ENCODE measurements around the gene CD69. TPM values are rescaled to one million over a fixed set of nuclear protein-coding genes. Genes with fewer than 3 reads are reported as not detected.

The CD69 gene
- total RNA-seq, 1 experiment from 2014 or later: 0.98 TPM

DNA sequence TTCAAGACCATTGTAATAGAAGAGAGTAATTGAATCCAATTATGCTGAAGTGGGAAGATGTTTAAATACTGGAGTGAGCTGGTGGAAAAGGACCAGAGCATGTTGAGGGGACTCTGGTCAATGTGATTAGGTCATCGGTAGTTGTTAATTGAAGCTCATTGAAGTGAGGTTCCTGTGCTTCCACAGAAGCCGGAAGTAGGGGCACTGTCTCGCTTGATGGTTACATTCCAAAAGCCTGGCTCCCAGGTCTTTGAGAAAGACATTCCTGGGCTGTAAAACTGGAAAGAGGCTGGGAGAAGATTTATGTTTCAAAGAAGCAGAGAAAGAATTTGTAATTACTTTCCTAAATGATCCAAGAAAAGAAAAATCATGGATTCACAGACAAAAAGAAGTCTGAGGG lies 15.5 kb downstream of the CD69 start:
- CTCF ChIA-PET: no interaction called here
- Histone ChIP-seq H3K27me3 (ENCODE audit: control insufficient read depth, insufficient read depth, low read length) (no peaks in the 10 kb centered on the region), H3K4me1 (ENCODE audit: control insufficient read depth, insufficient read depth, low read length) (peaks cover 3% of the 10 kb centered on the region; the same call in 1 of the 2 replicates), H3K27ac (ENCODE audit: low read length) (no peak overlapping the region), H3K9me3 (ENCODE audit: control insufficient read depth, insufficient read depth, low read depth, low read length) (no peaks in the 10 kb centered on the region), H3K4me3 (ENCODE audit: low read depth in 2 of 2, low read length in 2 of 2) (no peak overlapping the region), H3K36me3 (ENCODE audit: control insufficient read depth, insufficient read depth, low read length) (no peaks in the 10 kb centered on the region)
- intact Hi-C loops (cut with micrococcal nuclease; ENCODE audit: unreplicated experiment) (no loop called here), in situ Hi-C loops (cut with HindIII; ENCODE audit: low pct_unique_long_range_greater_than_20kb, low sequenced_read_pairs) (no loop called here)
- no TSS peak for BruUV-seq (replicated peaks)
- no peak for TF ChIP-seq REST (IDR thresholded peaks at IDR 0.05; ENCODE audit: insufficient read depth in 1 of 2, low read depth in 2 of 2, low read length in 1 of 2)
- TF ChIP-seq TCF7L2 (IDR thresholded peaks at IDR 0.05; ENCODE audit: low read depth, low read length): no peak
- no peak for TF ChIP-seq POLR2AphosphoS5 (IDR thresholded peaks at IDR 0.05; ENCODE audit: low read depth, low read length)
- TF ChIP-seq CTCF (IDR thresholded peaks at IDR 0.05): no peak
- TF ChIP-seq SIN3A (IDR thresholded peaks at IDR 0.05; ENCODE audit: borderline replicate concordance, insufficient read depth, low read depth, low read length): no peak
- ATAC-seq (no peak), DNase-seq (ENCODE audit: low read depth, low spot score) (no peak)
- POLR2A ChIA-PET: no interaction called here

DNA sequence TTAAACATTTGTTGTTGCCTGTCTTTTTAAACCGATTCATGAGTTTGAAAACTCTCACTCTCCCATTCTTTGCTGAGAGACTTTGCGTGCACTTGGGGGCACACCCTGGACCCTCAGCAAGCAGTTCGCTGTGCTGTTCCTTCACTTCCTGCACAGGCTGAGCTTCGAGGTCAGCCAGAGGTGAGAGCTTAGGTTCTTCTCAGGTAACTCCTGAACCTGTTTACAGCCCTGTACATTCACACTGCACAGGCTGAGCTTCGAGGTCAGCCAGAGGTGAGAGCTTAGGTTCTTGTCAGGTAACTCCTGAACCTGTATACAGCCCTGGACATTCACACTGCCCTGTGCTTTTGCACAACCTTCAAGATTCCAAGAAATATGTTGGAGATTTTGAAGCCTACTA lies 18.0 kb downstream of the CD69 start:
- intact Hi-C loops (cut with micrococcal nuclease; ENCODE audit: unreplicated experiment) (no loop called here), in situ Hi-C loops (cut with HindIII; ENCODE audit: low pct_unique_long_range_greater_than_20kb, low sequenced_read_pairs) (no loop called here)
- Histone ChIP-seq H3K27ac (ENCODE audit: low read length) (no peak overlapping the region), H3K4me1 (ENCODE audit: control insufficient read depth, insufficient read depth, low read length) (peaks cover 4% of the 10 kb centered on the region; the same call in 1 of the 2 replicates), H3K36me3 (ENCODE audit: control insufficient read depth, insufficient read depth, low read length) (no peaks in the 10 kb centered on the region), H3K9me3 (ENCODE audit: control insufficient read depth, insufficient read depth, low read depth, low read length) (no peaks in the 10 kb centered on the region), H3K4me3 (ENCODE audit: low read depth in 2 of 2, low read length in 2 of 2) (peak overlapping the region in 1 of 2 experiments; percentile 14; a peak in 2 of 4 replicates), H3K27me3 (ENCODE audit: control insufficient read depth, insufficient read depth, low read length) (no peaks in the 10 kb centered on the region)
- POLR2A ChIA-PET: no interaction called here
- BruUV-seq (replicated peaks): no TSS peak
- CTCF ChIA-PET: interaction anchor here (0.5 to 0.6 kb wide), 3 partner anchors 39 to 231 kb away, joined by 3 to 6 read pairs (median 4); no protein-coding TSS in a partner anchor
- ATAC-seq (peak; percentile 42; the same call in 1 of the 2 replicates), DNase-seq (ENCODE audit: low read depth, low spot score) (no peak)
- no peak for TF ChIP-seq CTCF (IDR thresholded peaks at IDR 0.05)
- TF ChIP-seq TCF7L2 (IDR thresholded peaks at IDR 0.05; ENCODE audit: low read depth, low read length): no peak
- TF ChIP-seq SIN3A (IDR thresholded peaks at IDR 0.05; ENCODE audit: borderline replicate concordance, insufficient read depth, low read depth, low read length): no peak
- no peak for TF ChIP-seq REST (IDR thresholded peaks at IDR 0.05; ENCODE audit: insufficient read depth in 1 of 2, low read depth in 2 of 2, low read length in 1 of 2)
- TF ChIP-seq POLR2AphosphoS5 (IDR thresholded peaks at IDR 0.05; ENCODE audit: low read depth, low read length): no peak
